Testis (tissue), 3 donors: ENCODE data around the gene SGO1. TPM values are rescaled to one million over a fixed set of nuclear protein-coding genes. Genes with fewer than 3 reads are reported as not detected.
"Not testable (repeated sequence)": the region's sequence is repeated elsewhere in the genome, so short reads cannot be mapped to it uniquely, and the experiment has no call there.

ENCODE experiments used
- DNase-seq: peaks from one replicate; pipeline ENCODE4 v3.0.0-alpha.2; 2019
- H3K27ac ChIP-seq, 2 donors: fragments of 200-600 bp; sonication (generic); one replicate each; pipeline ENCODE4 v1.5.1; 2019
- H3K27me3 ChIP-seq: fragments of 200-600 bp; sonication (generic); one replicate; pipeline ENCODE4 v1.5.1; 2019
- H3K36me3 ChIP-seq: fragments of 200-600 bp; sonication (generic); one replicate; pipeline ENCODE4 v1.5.1; 2017; ENCODE audit warnings: low read depth; ENCODE audit errors: missing control alignments
- H3K4me1 ChIP-seq: fragments of 200-600 bp; sonication (generic); one replicate; pipeline ENCODE4 v1.5.1; 2019
- H3K4me3 ChIP-seq, 2 donors: fragments of 200-600 bp; sonication (generic); one replicate each; pipeline ENCODE4 v1.5.1; 2017 to 2019
- H3K9me3 ChIP-seq: fragments of 200-600 bp; sonication (generic); one replicate; pipeline ENCODE4 v1.5.1; 2017
- CTCF ChIP-seq, 3 experiments: fragments of 450-650 bp in 2 of 3; fragments of 200-600 bp in 1 of 3; sonication (generic) in 1 of 3; IDR thresholded peaks; one replicate each; pipeline ENCODE4 v1.5.1; 2016 to 2019; ENCODE audit warnings: antibody characterized with exemption in 3 of 3, mild to moderate bottlenecking in 2 of 3, moderate library complexity in 1 of 3
- POLR2A ChIP-seq: fragments of 450-650 bp; IDR thresholded peaks from one replicate; pipeline ENCODE4 v1.6.1; 2017; ENCODE audit warnings: antibody characterized with exemption, mild to moderate bottlenecking, moderate library complexity
- WGBS, 2 donors: methylation state at CpG; one replicate each; pipeline ENCODE4 v1.1.5; 2018; 5-methylcytosine and 5-hydroxymethylcytosine counted together
- intact Hi-C: fragments of 100-400 bp; cut with DNase I; formaldehyde crosslinking; loops from one replicate; pipeline ENCODE4 v1.15.1; 2023; ENCODE audit warnings: low total_unique reads
- polyA plus RNA-seq: library from polyadenylated mRNA; stranded (reverse); fragments of 350-450 nt; fragmentation: Illumina TruSeq; extraction: RNeasy Lipid Tissue Mini Kit (QIAGEN cat#74804); gene quantifications from one replicate; pipeline ENCODE4 v1.2.3, GENCODE V29; 2014; ENCODE audit warnings: low read depth, low replicate concordance; ENCODE audit not compliant: insufficient read depth
- total RNA-seq, 2 donors: library from RNA; depleted of rRNA; stranded (reverse); fragments of >200 nt; gene quantifications; one replicate each; pipeline ENCODE4 v1.2.3, GENCODE V29; 2016

SGO1 gene
- total and polyA plus RNA-seq, 3 donors from 2014 or later = 4.4 to 11.9 (median 10.0) TPM

DNA sequence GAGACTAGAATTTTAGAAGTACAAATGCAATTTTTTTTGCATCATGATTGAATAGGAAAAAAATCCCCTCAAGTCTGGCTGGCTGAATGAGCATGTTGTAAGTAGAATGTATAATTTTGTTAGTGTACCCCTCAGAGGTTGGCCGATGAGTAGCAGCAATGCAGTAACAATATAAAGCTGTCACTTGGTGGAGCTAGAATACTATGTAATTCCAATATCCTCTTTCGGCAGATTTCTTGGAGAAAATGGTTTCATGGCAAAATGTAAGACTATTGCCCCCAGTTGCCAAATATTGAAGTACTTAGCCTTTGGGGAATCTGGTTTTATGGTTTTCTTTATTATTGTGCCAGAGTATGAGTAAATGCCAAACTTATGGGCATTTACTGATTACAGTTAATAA, 39.8 kb upstream of the SGO1 start:
- Histone ChIP-seq H3K27ac (no peak overlapping the region), H3K4me3 (no peak overlapping the region), H3K4me1 (no peaks in the 10 kb centered on the region), H3K36me3 (no peaks in the 10 kb centered on the region), H3K9me3 (no peaks in the 10 kb centered on the region), H3K27me3 (no peaks in the 10 kb centered on the region)
- WGBS, 2 donors = 54 to 58% methylated on average over 2 of the region's 2 CpGs
- TF ChIP-seq POLR2A (no peak), CTCF (IDR thresholded peaks at IDR 0.05) (no peak)
- intact Hi-C loops = no loop called here
- no peak for DNase-seq

DNA sequence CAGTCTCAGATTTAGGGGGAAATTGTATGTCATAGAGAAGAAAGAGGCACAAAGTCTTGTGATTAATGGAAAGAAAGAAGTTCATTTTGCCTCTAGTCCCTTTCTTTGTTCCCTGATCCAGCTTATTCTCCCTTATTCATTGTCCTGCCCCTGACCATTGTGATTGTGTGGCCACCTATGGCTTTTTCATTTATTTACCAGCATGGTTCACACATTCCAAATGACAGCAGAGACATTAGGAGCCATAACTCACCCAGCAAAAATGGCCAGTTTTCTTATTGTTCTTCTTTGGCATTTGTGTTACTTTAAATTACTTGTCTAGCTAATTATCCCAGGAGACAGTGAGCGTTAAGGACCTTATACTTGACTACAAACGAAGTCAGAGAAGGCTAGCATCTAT, 36.3 kb upstream of the SGO1 start:
- Histone ChIP-seq H3K36me3 (no peaks in the 10 kb centered on the region), H3K9me3 (no peaks in the 10 kb centered on the region), H3K27me3 (no peaks in the 10 kb centered on the region), H3K4me1 (no peaks in the 10 kb centered on the region), H3K27ac (no peak overlapping the region), H3K4me3 (no peak overlapping the region)
- no peak for DNase-seq
- WGBS, 2 donors = 70 to 82% methylated on average over 2 of the region's 2 CpGs
- TF ChIP-seq CTCF (IDR thresholded peaks at IDR 0.05) (no peak), POLR2A (no peak)
- intact Hi-C loops = no loop called here

- Histone ChIP-seq H3K27me3 (no peaks in the 10 kb centered on the region), H3K9me3 (no peaks in the 10 kb centered on the region), H3K4me3 (no peak overlapping the region), H3K4me1 (no peaks in the 10 kb centered on the region), H3K27ac (no peak overlapping the region), H3K36me3 (no peaks in the 10 kb centered on the region)
- intact Hi-C loops = no loop called here
- TF ChIP-seq CTCF (IDR thresholded peaks at IDR 0.05) = no peak
- TF ChIP-seq POLR2A = no peak
- 45 to 48% methylated on average over 3 of the region's 3 CpGs for WGBS, 2 donors
- DNase-seq = no peak
Measured at GRCh38 chr3:20218215-20218614, 32.2 kb upstream of the SGO1 start.

DNA sequence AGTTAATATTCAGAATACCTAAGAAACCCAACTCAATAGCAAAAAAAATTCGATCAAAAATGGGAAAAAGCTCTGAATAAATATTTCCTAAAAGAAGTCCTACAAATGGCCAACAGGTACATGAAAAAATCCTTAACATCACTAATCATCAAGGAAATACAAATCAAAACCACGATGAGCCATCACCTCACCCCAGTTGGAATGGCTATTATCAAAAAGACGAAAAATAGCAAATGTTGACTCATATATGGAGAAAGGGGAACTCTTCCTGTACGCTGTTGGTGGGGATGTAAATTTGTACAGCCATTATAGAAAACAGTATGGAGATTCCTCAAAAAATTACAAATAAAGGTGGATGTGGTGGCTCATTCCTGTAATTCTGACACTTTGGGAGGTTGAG, 29.6 kb upstream of the SGO1 start:
- no peak overlapping the region for H3K4me3 ChIP-seq
- H3K27ac ChIP-seq = no peak overlapping the region
- DNase-seq = no peak
- intact Hi-C loops = no loop called here
- H3K9me3 ChIP-seq = no peaks in the 10 kb centered on the region
- TF ChIP-seq CTCF (IDR thresholded peaks at IDR 0.05) (no peak), POLR2A (no peak)
- no peaks in the 10 kb centered on the region for H3K27me3 ChIP-seq
- WGBS, 2 donors = 89 to 90% methylated on average over 4 of the region's 4 CpGs
- no peaks in the 10 kb centered on the region for H3K4me1 ChIP-seq
- no peaks in the 10 kb centered on the region for H3K36me3 ChIP-seq

DNA sequence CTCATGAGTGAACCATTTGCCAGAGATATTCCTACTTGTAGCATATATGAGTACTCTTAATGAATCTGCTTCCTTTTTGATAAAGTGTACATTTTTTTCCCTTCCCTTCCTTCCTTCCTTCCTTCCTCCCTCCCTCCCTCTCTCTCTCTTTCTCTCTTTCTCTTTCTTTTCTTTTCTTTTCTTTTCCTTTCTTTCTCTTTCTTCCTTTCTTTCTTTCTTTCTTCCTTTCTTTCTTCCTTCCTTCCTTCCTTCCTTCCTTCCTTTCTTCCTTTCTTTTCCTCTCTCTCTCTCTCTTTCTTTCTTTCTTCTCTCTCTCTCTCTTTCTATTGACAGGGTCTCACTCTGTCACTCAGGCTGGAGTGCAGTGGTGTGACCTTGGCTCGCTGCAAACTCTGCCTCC, 27.5 kb upstream of the SGO1 start:
- H3K4me1 ChIP-seq, H3K27me3 ChIP-seq, H3K4me3 ChIP-seq, H3K9me3 ChIP-seq, H3K36me3 ChIP-seq, intact Hi-C loops, H3K27ac ChIP-seq, DNase-seq: not testable (repeated sequence)
- WGBS, 2 donors = 91 to 100% methylated on average over 1 of the region's 1 CpG

DNA sequence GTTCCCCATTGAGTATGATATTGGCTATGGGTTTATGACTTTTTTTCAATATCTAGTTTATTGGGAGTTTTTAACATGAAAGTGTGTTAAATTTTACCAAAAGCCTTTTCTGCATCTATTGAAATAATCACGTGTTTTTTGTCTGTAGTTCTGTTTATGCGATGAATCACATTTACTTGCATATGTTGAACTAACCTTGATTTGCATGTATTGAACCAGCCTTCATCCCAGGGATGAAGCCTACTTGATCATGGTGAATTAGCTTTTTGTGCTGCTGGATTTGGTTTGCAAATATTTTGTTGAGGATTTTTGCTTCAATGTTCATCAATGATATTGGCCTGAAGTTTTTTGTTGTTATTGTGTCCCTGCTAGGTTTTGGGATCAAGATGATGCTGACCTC, 21.9 kb upstream of the SGO1 start:
- H3K4me1 ChIP-seq, DNase-seq, H3K27me3 ChIP-seq, H3K36me3 ChIP-seq, H3K4me3 ChIP-seq, H3K9me3 ChIP-seq, H3K27ac ChIP-seq, intact Hi-C loops: not testable (repeated sequence)
- WGBS, 2 donors = 85 to 88% methylated on average over 2 of the region's 2 CpGs

DNA sequence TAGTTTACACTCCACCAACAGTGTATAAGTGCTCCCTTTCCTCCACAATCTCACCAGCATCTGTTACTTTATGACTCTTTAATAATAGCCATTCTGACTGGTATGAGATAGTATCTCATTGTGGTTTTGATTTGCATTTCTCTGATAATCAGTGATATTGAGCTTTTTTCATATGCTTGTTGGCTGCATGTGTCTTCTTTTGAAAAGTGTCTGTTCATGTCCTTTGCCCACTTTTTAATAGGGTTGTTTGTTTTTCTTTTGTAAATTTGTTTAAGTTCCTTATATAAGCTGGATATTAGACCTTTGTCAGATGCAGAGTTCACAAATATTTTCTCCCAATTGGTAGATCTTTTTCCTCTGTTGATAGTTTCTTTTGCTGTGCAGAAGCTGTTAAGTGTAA, 19.9 kb upstream of the SGO1 start:
- H3K4me3 ChIP-seq, intact Hi-C loops, H3K27ac ChIP-seq, DNase-seq, H3K9me3 ChIP-seq, H3K36me3 ChIP-seq, H3K27me3 ChIP-seq, H3K4me1 ChIP-seq: not testable (repeated sequence)
